Limb (tissue), 2 donors: ENCODE data around the gene UCP1.

Experiments
- DNase-seq, 2 donors: peaks; one replicate each; pipeline ENCODE4 v3.0.0-alpha.2; 2016; ENCODE audit errors: extremely low spot score in 2 of 2

The UCP1 gene

GRCh38 chr4:140568507-140569306, at the start of gene UCP1:
Gene UCP1 (minus strand): TSS chr4:140568961. CDS start chr4:140568729, 232 bp downstream.
- peak in 1 of 2 donors; percentile 54 for DNase-seq

DNA sequence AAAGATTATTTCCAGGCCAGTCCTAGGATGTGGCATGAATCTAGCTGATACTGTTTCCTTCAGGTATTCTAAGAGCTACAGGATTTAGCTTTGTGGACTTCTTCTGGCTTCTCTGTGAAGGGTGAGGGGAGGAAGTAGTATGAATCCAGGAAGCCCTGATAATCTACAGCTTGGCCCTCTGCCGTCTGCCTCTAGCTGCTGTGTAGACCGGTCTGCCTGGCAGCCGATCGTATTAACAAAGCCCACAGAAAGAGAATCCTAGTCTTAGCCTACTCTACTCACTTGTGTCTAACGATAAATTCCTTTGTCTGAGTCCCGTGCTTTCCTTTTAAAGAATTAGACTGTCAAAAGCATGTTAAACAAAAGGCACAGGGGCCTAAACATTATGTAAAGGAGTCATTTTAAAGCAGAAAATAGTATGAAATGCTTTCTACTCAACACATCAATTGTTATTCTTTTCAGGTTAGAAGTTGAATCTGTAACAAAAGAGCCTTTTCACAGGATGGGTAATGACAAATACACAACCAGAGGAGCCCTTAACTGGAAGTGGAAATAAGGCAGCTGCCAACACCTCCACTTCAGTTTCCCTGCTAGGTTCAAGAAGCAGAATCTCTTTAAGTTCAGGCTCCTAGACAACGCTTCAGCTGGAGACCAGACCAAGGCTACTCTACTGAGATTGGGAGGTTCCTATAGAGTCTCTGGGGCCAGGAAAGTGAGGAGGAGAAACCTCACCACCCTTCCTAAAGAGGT, 48.9 kb upstream of the UCP1 start:
- DNase-seq: no peak

GRCh38 chr4:140615451-140615850, 46.7 kb upstream of the UCP1 start:
- DNase-seq: no peak

GRCh38 chr4:140612357-140612756, 43.6 kb upstream of the UCP1 start:
- no peak for DNase-seq

DNA sequence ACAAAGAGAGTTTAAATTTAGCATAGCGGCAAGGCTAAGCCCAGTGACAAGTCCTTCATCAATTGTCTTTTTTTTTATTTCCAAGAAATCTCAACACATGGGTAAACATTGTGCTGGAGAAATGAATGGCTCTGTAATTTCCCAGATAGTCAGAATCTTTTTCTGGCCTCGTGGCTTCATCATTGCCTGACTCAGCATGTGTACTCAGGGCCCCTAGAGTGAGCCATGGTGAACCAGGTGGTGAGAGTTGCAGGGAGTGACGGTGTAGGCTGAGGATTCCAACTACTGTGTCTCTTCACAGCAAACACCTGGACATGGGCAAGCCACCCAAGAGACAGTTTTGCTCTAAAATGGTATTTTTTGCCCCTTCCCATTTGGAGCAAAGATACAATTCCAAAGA, 43.1 kb upstream of the UCP1 start:
- DNase-seq: no peak

DNA sequence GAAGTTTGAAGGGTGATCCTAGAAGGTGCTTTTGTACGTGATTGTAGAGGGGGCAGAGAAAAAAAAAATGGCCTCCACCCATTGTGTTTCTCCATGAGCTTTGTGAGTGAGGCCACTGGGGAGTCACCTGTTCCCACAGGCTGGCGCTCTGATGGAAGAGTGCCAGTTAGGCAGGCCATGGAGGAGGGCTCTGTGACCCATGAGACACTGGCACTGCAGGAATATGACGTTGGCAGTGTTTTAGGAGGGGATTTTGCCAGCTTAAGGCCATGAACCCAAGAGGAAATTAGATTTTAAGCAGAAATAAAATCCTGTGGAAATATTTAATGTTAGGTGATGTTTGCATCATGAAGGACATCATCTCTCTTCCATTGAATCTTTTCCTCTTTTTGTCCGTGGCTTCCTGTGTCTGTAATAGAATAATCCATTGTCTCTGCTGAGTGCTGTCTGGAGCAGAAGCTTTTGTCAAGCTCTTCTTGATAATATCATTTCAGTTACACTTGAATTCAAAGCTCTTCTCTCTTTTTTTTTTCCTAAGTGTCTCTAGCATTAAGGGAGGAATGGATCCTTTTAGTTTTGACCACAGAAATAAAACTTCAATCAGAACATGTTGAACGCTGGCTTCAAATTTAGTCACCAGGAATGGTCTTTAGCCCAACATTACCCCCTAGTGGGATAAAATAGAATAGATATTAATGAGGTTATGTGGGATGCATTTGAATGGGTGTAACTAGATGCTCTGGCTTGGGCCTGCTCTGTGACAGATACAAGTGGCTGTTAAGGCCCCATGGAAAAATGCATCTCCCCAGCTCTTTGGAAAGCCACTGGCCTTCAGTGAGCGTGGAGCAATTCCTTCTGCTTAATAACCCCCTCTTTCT, 41.0 kb upstream of the UCP1 start:
- peak in 1 of 2 donors; percentile 68 for DNase-seq

DNA sequence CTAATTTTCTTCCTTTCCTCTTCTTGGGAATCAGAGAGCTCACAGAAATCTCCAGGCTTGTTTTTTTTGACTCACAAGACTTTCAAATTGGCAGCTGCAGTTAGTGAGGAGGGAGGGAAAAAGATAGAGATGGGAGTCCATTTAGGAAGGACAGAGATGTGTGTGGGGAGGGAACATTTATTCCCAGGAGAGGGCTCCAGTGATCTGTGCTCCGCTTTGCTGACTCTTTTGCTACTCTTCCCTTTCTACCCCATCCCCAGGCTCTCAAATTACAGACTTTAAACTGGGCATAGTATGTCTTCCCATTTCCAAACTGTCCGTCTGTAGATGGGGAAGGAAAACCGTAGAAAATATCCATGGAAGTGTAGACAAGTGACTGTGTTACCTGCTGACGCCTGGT, 39.1 kb upstream of the UCP1 start:
- no peak for DNase-seq

DNA sequence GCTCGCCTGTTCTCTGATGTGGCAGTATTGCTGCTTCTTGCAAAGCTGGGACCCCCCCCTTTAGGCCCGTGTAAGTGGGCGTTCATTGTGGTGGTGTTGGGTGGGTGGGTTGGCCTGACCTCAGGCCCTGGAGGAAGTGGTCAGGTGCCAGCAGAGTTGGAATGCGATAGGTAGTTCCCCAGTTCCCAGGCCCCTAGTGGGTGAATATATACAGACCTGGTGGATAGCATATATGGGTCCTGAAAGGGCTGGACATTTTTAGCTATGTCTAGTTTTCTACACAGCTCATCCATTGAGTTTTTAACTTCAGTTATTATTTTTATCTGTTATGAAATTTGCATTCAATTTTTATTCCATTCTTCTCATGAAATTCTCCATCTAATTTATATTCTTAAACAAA, 35.8 kb upstream of the UCP1 start:
- DNase-seq: no peak

GRCh38 chr4:140603286-140603685, 34.5 kb upstream of the UCP1 start:
- DNase-seq: no peak

DNA sequence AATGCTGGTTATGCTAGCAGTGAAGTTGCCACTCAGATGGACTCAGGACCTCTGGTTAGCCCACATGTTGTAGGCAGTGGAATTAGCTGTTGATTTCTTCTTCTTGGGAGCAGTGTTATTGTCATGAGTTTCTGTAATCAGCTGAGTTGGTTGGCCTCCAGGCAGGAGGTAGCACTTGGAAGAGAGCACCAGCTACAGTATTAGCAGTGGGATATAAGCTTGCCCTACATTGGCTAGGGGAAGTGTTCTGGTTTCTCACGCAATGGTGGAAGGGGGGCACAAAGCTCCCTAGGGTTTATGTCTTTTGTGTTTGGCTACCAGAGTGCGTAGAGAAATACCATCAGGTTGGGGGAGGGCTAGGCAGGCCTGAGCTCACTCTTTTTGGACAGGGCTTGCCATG, 34.0 kb upstream of the UCP1 start:
- DNase-seq: no peak

DNA sequence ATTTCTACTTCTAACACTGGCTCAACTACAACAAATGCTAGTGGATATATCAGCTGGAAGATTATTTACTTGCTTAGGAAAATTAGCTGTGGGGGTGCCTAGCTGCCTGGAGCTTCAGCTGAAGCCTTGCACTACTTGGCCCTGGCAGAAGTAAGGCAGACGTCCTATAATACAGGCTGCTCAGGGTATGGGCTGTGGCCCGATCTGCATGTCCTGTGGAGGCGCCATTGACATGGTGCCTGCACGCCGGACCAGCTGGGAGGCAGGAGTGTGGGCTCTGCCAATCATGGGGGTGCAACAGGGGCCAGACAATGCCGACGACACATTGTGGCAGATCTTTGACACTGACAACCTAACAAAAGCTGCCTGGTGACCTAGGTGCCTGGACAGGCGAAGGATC, 31.6 kb upstream of the UCP1 start:
- DNase-seq: no peak

- DNase-seq: no peak
Measured at GRCh38 chr4:140595065-140595464, 26.3 kb upstream of the UCP1 start.

DNA sequence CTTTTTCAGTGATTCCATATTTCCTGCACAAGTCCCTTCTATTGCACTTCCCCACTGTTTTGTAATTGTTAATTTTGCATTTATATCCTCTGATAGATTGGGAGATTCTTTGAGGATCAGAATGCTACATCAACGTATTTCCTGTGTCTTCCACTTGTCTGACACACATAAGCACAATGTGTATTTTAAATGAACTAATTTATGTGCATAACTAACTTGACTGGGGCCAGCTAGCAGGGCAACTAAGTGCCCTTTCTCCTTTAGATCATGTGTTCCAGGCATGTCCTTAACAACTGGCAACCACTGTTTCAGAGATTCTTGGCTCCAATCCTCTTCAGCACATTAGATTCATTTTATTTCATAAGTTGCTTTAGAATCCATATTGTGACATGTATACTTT, 15.7 kb upstream of the UCP1 start:
- no peak for DNase-seq

GRCh38 chr4:140581078-140581477, 12.3 kb upstream of the UCP1 start:
- no peak for DNase-seq

GRCh38 chr4:140579278-140579677, 10.5 kb upstream of the UCP1 start:
- no peak for DNase-seq

- no peak for DNase-seq
Measured at GRCh38 chr4:140575489-140575888, 6.7 kb upstream of the UCP1 start.

GRCh38 chr4:140571620-140572019, 2.9 kb upstream of the UCP1 start:
- DNase-seq: no peak

DNA sequence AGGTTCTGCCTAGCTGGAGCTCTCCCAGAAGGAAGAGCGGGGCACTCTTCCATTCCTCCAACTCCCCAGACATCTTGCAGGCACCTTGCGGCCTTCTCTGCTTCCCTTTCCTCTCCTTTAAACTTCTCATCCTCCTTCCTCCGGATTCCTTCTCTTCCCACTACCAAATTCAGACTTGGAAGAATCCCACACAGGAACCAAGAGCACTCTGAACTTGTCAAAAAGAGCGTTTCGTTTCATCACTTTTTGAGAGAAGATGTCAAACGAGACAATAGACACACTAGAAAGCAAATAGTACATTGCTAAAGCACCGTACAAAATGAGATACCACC, 512 bp upstream of the UCP1 start:
- no peak for DNase-seq

DNA sequence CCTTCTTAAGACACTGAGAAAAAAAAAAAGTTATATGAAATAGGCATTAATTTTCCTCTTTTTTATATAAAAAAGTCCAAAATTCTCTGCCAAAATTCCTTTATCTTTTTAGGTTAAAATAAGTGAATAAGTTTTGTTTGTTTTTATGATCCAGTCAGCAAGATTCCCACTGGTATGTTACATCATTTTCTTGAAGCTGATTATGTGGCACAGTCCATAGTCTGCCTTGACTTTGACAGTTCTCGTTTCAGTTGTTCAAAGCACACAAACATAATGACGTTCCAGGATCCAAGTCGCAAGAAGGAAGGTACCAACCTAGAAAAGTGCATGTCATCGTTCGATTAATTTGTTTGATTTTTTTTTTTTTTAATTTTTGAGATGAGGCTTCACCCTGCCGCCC, 9.1 kb downstream of the UCP1 start:
- DNase-seq: no peak

- DNase-seq: no peak
Measured at GRCh38 chr4:140557831-140558435, 10.8 kb downstream of the UCP1 start.

DNA sequence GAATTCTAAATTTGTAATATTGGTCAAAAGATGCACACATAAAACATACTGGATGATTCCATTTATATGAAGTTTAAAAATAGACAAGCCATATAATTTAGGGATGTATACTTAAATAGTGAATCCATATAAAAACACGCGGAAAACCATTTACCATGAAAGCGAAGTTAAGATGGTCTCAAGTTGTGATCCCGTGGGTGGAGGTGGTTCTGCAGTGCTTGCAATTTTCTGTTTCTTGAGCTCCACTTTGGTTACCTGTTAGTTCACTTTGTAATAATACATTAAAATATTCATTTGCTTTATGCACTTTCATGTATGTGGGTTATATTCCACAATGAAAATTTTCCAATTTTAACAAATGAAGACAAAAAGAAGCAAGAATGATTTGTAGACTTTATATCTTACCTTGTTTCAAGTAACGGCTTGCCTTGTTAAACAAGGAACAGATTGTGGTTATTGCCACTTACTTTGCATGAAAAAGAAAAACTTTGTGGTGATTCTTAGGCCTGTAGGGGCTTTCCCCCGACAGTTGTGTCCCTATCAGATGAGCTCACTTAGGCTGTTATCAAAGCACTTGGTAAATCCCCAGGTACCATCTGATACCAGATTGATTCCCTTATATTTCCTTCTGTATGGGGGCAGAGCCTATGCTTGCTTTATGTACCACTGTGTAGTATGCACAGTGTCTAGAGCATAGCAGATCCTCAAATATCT, 12.2 kb downstream of the UCP1 start:
- no peak for DNase-seq
